SK-N-SH treated with all-trans-retinoic acid at 6 μM for 48 hours (cell line): ENCODE data around the gene HMCN2.

Source experiments
- ATAC-seq: fragments of 200-7000 bp; cut with Tn5 transposase; 3 replicates; pipeline ENCODE4 v1.9.1; 2020; ENCODE audit warnings: mild to moderate bottlenecking, moderate library complexity
- ARNTL ChIP-seq: fragments of 450-650 bp; formaldehyde crosslinking; IDR thresholded peaks from 2 replicates; pipeline ENCODE4 v1.5.0; 2020; ENCODE audit warnings: low read depth, mild to moderate bottlenecking, moderate library complexity, borderline replicate concordance
- BACH2 ChIP-seq: fragments of 250-450 bp; sonication (Bioruptor Pico); IDR thresholded peaks from 2 replicates; pipeline ENCODE4 v1.9.0; 2021; ENCODE audit warnings: mild to moderate bottlenecking, borderline replicate concordance
- CREB5 ChIP-seq: fragments of 250-450 bp; sonication (Bioruptor Pico); IDR thresholded peaks from 2 replicates; pipeline ENCODE4 v1.5.1; 2020; ENCODE audit warnings: low read depth, mild to moderate bottlenecking, moderate library complexity
- CSDC2 ChIP-seq: fragments of 250-450 bp; sonication (Bioruptor Pico); IDR thresholded peaks from 2 replicates; pipeline ENCODE4 v1.5.0; 2020; ENCODE audit warnings: mild to moderate bottlenecking, moderate library complexity
- ESRRG ChIP-seq: fragments of 250-450 bp; sonication (Bioruptor Pico); IDR thresholded peaks from 2 replicates; pipeline ENCODE4 v1.6.1; 2021; ENCODE audit warnings: mild to moderate bottlenecking
- GLIS3 ChIP-seq: fragments of 250-450 bp; sonication (Bioruptor Pico); IDR thresholded peaks from 2 replicates; pipeline ENCODE4 v1.5.0; 2020; ENCODE audit warnings: mild to moderate bottlenecking, moderate library complexity
- ISL1 ChIP-seq: fragments of 250-450 bp; sonication (Bioruptor Pico); IDR thresholded peaks from 2 replicates; pipeline ENCODE4 v2.1.2; 2022; ENCODE audit warnings: mild to moderate bottlenecking, moderate library complexity
- OSR1 ChIP-seq: fragments of 250-450 bp; sonication (Bioruptor Pico); IDR thresholded peaks from 2 replicates; pipeline ENCODE4 v1.8.0; 2022; ENCODE audit warnings: moderate library complexity, mild to moderate bottlenecking, inconsistent platforms
- POU6F1 ChIP-seq: fragments of 250-450 bp; sonication (Bioruptor Pico); IDR thresholded peaks from 2 replicates; pipeline ENCODE4 v1.8.0; 2021; ENCODE audit warnings: low read depth, mild to moderate bottlenecking, moderate library complexity, borderline replicate concordance
- PPARA ChIP-seq: fragments of 250-450 bp; sonication (Bioruptor Pico); IDR thresholded peaks from 2 replicates; pipeline ENCODE4 v1.5.0; 2020; ENCODE audit warnings: mild to moderate bottlenecking, borderline replicate concordance
- RARB ChIP-seq: fragments of 250-450 bp; sonication (Bioruptor Pico); IDR thresholded peaks from 2 replicates; pipeline ENCODE4 v1.8.0; 2021; ENCODE audit warnings: mild to moderate bottlenecking, moderate library complexity
- SNAI2 ChIP-seq: fragments of 250-450 bp; sonication (Bioruptor Pico); IDR thresholded peaks from 2 replicates; pipeline ENCODE4 v1.5.0; 2020; ENCODE audit warnings: mild to moderate bottlenecking, moderate library complexity
- TCF4 ChIP-seq: fragments of 250-450 bp; sonication (Bioruptor Pico); IDR thresholded peaks from 2 replicates; pipeline ENCODE4 v1.8.0; 2021; ENCODE audit warnings: mild to moderate bottlenecking, moderate library complexity, borderline replicate concordance
- TOX ChIP-seq: fragments of 250-450 bp; sonication (Bioruptor Pico); IDR thresholded peaks from 2 replicates; pipeline ENCODE4 v1.8.0; 2021; ENCODE audit warnings: mild to moderate bottlenecking, moderate library complexity, borderline replicate concordance
- ZC3H10 ChIP-seq: fragments of 250-450 bp; sonication (Bioruptor Pico); IDR thresholded peaks from 2 replicates; pipeline ENCODE4 v1.5.1; 2021; ENCODE audit warnings: mild to moderate bottlenecking, moderate library complexity
- ZFP3 ChIP-seq: fragments of 250-450 bp; sonication (Bioruptor Pico); IDR thresholded peaks from 2 replicates; pipeline ENCODE4 v1.5.0; 2020; ENCODE audit warnings: mild to moderate bottlenecking, moderate library complexity
- ZFP30 ChIP-seq: fragments of 450-650 bp; formaldehyde crosslinking; IDR thresholded peaks from 2 replicates; pipeline ENCODE4 v1.5.0; 2022; ENCODE audit warnings: mild to moderate bottlenecking, moderate library complexity
- ZNF565 ChIP-seq: fragments of 450-650 bp; formaldehyde crosslinking; conservative IDR thresholded peaks from 2 replicates; pipeline ENCODE4 v1.5.0; 2020; ENCODE audit warnings: low read depth, mild to moderate bottlenecking, moderate library complexity
- ZNF70 ChIP-seq: fragments of 450-650 bp; formaldehyde crosslinking; IDR thresholded peaks from 2 replicates; pipeline ENCODE4 v1.5.0; 2020; ENCODE audit warnings: mild to moderate bottlenecking, moderate library complexity
- ZNF8 ChIP-seq: fragments of 450-650 bp; formaldehyde crosslinking; IDR thresholded peaks from 2 replicates; pipeline ENCODE4 v1.5.0; 2020; ENCODE audit warnings: mild to moderate bottlenecking, moderate library complexity
- TF ChIP-seq, protein P1 (sequence below): fragments of 250-450 bp; sonication (Bioruptor Pico); IDR thresholded peaks from 2 replicates; pipeline ENCODE4 v1.8.0; 2020; ENCODE audit warnings: mild to moderate bottlenecking, moderate library complexity, borderline replicate concordance

HMCN2 gene

GRCh38 chr9:130447193-130447816 is 181.7 kb downstream of the HMCN2 start:
- TF ChIP-seq ZNF8, result no peak
- TF ChIP-seq TCF4 (CRISPR knock-in tag), result no peak
- TF ChIP-seq GLIS3 (CRISPR knock-in tag), result no peak
- TF ChIP-seq ZC3H10 (CRISPR knock-in tag), result no peak
- no peak for TF ChIP-seq POU6F1 (CRISPR knock-in tag)
- TF ChIP-seq RARB (CRISPR knock-in tag), result no peak
- TF ChIP-seq, protein P1, sequence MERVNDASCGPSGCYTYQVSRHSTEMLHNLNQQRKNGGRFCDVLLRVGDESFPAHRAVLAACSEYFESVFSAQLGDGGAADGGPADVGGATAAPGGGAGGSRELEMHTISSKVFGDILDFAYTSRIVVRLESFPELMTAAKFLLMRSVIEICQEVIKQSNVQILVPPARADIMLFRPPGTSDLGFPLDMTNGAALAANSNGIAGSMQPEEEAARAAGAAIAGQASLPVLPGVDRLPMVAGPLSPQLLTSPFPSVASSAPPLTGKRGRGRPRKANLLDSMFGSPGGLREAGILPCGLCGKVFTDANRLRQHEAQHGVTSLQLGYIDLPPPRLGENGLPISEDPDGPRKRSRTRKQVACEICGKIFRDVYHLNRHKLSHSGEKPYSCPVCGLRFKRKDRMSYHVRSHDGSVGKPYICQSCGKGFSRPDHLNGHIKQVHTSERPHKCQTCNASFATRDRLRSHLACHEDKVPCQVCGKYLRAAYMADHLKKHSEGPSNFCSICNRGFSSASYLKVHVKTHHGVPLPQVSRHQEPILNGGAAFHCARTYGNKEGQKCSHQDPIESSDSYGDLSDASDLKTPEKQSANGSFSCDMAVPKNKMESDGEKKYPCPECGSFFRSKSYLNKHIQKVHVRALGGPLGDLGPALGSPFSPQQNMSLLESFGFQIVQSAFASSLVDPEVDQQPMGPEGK (CRISPR knock-in tag), result no peak
- no peak for TF ChIP-seq ARNTL (CRISPR knock-in tag)
- no peak for TF ChIP-seq ZNF70
- no peak for TF ChIP-seq ESRRG (CRISPR knock-in tag)
- TF ChIP-seq CSDC2, result no peak
- no peak for TF ChIP-seq OSR1 (CRISPR knock-in tag)
- TF ChIP-seq ZNF565 (CRISPR knock-in tag), result no peak
- no peak for TF ChIP-seq SNAI2
- TF ChIP-seq ZFP3 (CRISPR knock-in tag), result no peak
- TF ChIP-seq TOX (CRISPR knock-in tag), result no peak
- TF ChIP-seq ZFP30 (CRISPR knock-in tag), result no peak
- no peak for TF ChIP-seq BACH2 (CRISPR knock-in tag)
- no peak for TF ChIP-seq CREB5 (CRISPR knock-in tag)
- no peak for ATAC-seq

- TF ChIP-seq CREB5 (CRISPR knock-in tag), result no peak
- no peak for TF ChIP-seq RARB (CRISPR knock-in tag)
- TF ChIP-seq ZC3H10 (CRISPR knock-in tag), result no peak
- no peak for TF ChIP-seq OSR1 (CRISPR knock-in tag)
- no peak for TF ChIP-seq BACH2 (CRISPR knock-in tag)
- no peak for TF ChIP-seq ESRRG (CRISPR knock-in tag)
- TF ChIP-seq TCF4 (CRISPR knock-in tag), result no peak
- no peak for TF ChIP-seq ISL1 (CRISPR knock-in tag)
- no peak for TF ChIP-seq POU6F1 (CRISPR knock-in tag)
- TF ChIP-seq, all 23 proteins: peak for 0
- ATAC-seq, result no peak
These were observed 182.6 kb downstream of the HMCN2 start for GRCh38 chr9:130448035-130448624.

GRCh38 chr9:130448771-130449603 is 183.4 kb downstream of the HMCN2 start:
- no peak for ATAC-seq
- TF ChIP-seq CSDC2 (no peak), TCF4 (CRISPR knock-in tag) (no peak), POU6F1 (CRISPR knock-in tag) (no peak), ISL1 (CRISPR knock-in tag) (no peak), BACH2 (CRISPR knock-in tag) (no peak), ARNTL (CRISPR knock-in tag) (no peak), ZNF70 (no peak), CREB5 (CRISPR knock-in tag) (no peak), ZFP30 (CRISPR knock-in tag) (no peak), RARB (CRISPR knock-in tag) (no peak), PPARA (CRISPR knock-in tag) (no peak), ZNF8 (no peak), ZFP3 (CRISPR knock-in tag) (no peak)
